T-cell (primary cell): ENCODE measurements around the gene ENO4. TPM values are rescaled to one million over a fixed set of nuclear protein-coding genes. Genes with fewer than 3 reads are reported as not detected.

Experiments
- ATAC-seq, 4 experiments: fragments of 200-7000 bp in 3 of 4; fragments of 150-1000 bp in 1 of 4; cut with Tn5 transposase; replicated peaks in 1 of 4; 1 replicate in 3 of 4; 2 replicates in 1 of 4; pipeline ENCODE4 v1.10.0; 2021; ENCODE audit warnings: moderate library complexity in 3 of 4, mild to moderate bottlenecking in 2 of 4, moderate number of reproducible peaks in 1 of 4
- CTCF ChIA-PET, 2 donors: fragments of 300-600 bp; sonication (Branson Sonifier 250); formaldehyde crosslinking; loops; one replicate each; lab custom pipeline; 2022; ENCODE audit warnings: antibody characterized with exemption in 2 of 2; lab: Charles Lee
- POLR2A ChIA-PET, 2 donors: fragments of 300-600 bp; sonication (Branson Sonifier 250); formaldehyde crosslinking; loops; one replicate each; lab custom pipeline; 2022; ENCODE audit warnings: antibody characterized with exemption in 2 of 2; lab: Charles Lee
- DNase-seq, 35 experiments: peaks; one replicate each; pipeline versions ENCODE4 v3.0.0 to v3.0.0-alpha.2; 2013 to 2023
- H3K27ac ChIP-seq: one replicate; pipeline ENCODE4 v1.5.1; 2013; ENCODE audit warnings: low read length
- H3K27me3 ChIP-seq, 2 experiments: replicated peaks in 1 of 2; 1 replicate in 1 of 2; 2 replicates in 1 of 2; pipeline versions ENCODE4 v1.6.1 to v1.7.0; 2013; ENCODE audit warnings: low read length in 1 of 2, mixed read lengths in 1 of 2; ENCODE audit not compliant: control insufficient read depth in 2 of 2, insufficient read depth in 2 of 2; ENCODE audit errors: extremely low read depth in 1 of 2
- H3K36me3 ChIP-seq, 2 donors: 1 replicate in 1 of 2; 2 replicates in 1 of 2; pipeline versions ENCODE4 v1.6.1 to v1.7.0; 2013; ENCODE audit warnings: low read length in 1 of 2; ENCODE audit not compliant: control insufficient read depth in 2 of 2, insufficient read depth in 1 of 2; ENCODE audit errors: extremely low read depth in 1 of 2
- H3K4me1 ChIP-seq, 2 experiments: 1 replicate in 1 of 2; 2 replicates in 1 of 2; pipeline versions ENCODE4 v1.6.1 to v1.7.0; 2013; ENCODE audit warnings: low read length in 2 of 2, mixed read lengths in 1 of 2; ENCODE audit not compliant: insufficient read depth in 2 of 2, control insufficient read depth in 1 of 2; ENCODE audit errors: extremely low read depth in 1 of 2
- H3K4me3 ChIP-seq, 2 donors: 1 replicate in 1 of 2; 2 replicates in 1 of 2; pipeline versions ENCODE4 v1.5.1 to v1.7.0; 2013; ENCODE audit warnings: mild to moderate bottlenecking in 2 of 2, low read length in 1 of 2, moderate library complexity in 1 of 2; ENCODE audit not compliant: control insufficient read depth in 1 of 2; ENCODE audit errors: extremely low read depth in 1 of 2
- H3K9me3 ChIP-seq: 2 replicates; pipeline ENCODE4 v1.7.0; 2013
- H3K27ac Mint-ChIP-seq, 2 donors: one replicate each; pipeline ENCODE4 v1.8.0; 2020 to 2021; ENCODE audit warnings: mild to moderate bottlenecking in 2 of 2, mixed read lengths in 2 of 2
- H3K27me3 Mint-ChIP-seq, 2 donors: one replicate each; pipeline ENCODE4 v1.8.0; 2021 to 2022; ENCODE audit warnings: mixed read lengths in 2 of 2
- H3K36me3 Mint-ChIP-seq: one replicate; pipeline ENCODE4 v1.8.0; 2021; ENCODE audit warnings: mixed read lengths
- H3K4me1 Mint-ChIP-seq, 3 donors: one replicate each; pipeline ENCODE4 v1.8.0; 2020 to 2022; ENCODE audit warnings: mixed read lengths in 3 of 3, mild to moderate bottlenecking in 1 of 3
- H3K4me3 Mint-ChIP-seq, 3 donors: one replicate each; pipeline ENCODE4 v1.8.0; 2020 to 2022; ENCODE audit warnings: mild to moderate bottlenecking in 3 of 3, mixed read lengths in 3 of 3, moderate library complexity in 3 of 3
- H3K9me3 Mint-ChIP-seq, 3 donors: one replicate each; pipeline ENCODE4 v1.8.0; 2020 to 2022; ENCODE audit warnings: mixed read lengths in 3 of 3
- whole genome bisulfite sequencing: methylation state at CpG from one replicate; pipeline ENCODE4 v1.1.5; 2013; ENCODE audit warnings: missing lambda C conversion rate; ENCODE audit not compliant: insufficient coverage; 5-methylcytosine and 5-hydroxymethylcytosine counted together
- total RNA-seq, 35 experiments: library from RNA in 6 of 35; stranded (reverse) in 6 of 35; fragments of 120-200 nt in 1 of 35; gene quantifications; one replicate each; pipeline versions ENCODE4 v1.2.1 to v1.2.4 and lab custom pipeline; 2013 to 2026

Gene ENO4
- total RNA-seq, 5 donors from 2014 or later (not counting 1 experiment from before 2014, with no cell fraction given), result not detected

DNA sequence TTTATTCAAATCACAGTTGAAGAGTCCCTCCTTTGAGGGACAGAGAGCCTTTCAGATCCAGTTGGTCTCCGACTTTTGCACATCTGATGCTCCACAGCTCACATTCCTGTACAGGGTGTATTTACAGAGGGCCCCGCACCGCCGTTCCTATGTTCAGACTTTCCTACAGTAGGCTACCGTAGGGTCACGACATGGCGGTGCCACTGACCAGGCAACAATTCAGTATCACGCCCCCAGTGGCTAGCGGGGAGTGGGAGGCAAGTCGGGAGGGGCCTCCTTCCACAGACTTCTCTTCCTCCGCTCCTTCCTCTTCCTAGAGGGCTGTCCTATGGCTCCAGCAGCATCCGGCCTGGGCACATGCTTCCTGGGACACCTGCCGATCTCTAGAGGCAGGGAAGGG is 40.6 kb upstream of the ENO4 start:
- Mint-ChIP-seq H3K9me3 (no peaks in the 10 kb centered on the region), H3K36me3 (no peaks in the 10 kb centered on the region), H3K27ac (no peak overlapping the region), H3K4me1 (no peaks in the 10 kb centered on the region), H3K27me3 (peaks cover 9 to 10% of the 10 kb centered on the region in 2 donors), H3K4me3 (no peak overlapping the region)
- H3K4me3 ChIP-seq, result no peak overlapping the region
- WGBS, result 85% methylated on average over 6 of the region's 13 CpGs
- ATAC-seq, result no peak
- peaks cover 3 to 14% of the 10 kb centered on the region in 2 experiments for H3K27me3 ChIP-seq
- no peaks in the 10 kb centered on the region for H3K4me1 ChIP-seq
- ChIA-PET POLR2A (no interaction called here), CTCF (no interaction called here)
- no peaks in the 10 kb centered on the region for H3K9me3 ChIP-seq
- H3K27ac ChIP-seq, result no peak overlapping the region
- H3K36me3 ChIP-seq, result no peaks in the 10 kb centered on the region
- DNase-seq, result no peak

DNA sequence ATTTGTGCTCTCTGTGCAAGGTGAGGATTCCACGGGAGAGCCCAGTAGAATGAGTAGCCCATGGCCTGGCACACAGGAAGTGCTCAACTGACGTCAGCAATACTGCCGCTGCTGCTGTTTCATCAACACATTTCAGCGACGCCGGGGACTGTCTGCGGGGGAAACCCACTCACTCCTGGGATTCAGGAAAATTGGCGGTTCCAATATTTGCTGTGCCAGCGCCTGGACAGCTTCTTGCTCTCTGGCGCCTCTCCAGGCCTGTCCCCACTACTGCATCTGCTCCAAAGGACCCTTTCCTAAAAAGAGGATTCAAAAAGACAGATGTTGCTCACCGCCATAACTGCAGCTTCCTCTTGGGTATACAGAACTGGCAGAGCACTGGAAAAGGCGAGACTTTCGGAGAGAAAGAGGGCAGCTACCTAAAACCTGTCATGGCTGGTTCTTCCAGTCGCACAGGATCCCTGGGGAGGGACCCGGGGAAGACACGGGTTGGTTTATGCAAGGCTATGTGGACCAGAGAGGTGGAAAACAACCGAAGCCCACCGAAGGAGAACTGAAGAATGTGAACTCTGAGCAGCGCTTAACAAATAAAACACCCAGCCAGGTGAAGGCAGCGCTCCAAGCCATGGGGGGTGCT is 39.7 kb upstream of the ENO4 start:
- WGBS, result 70% methylated on average over 20 of the region's 20 CpGs
- CTCF ChIA-PET, result no interaction called here
- Mint-ChIP-seq H3K36me3 (no peaks in the 10 kb centered on the region), H3K4me3 (no peak overlapping the region), H3K4me1 (no peaks in the 10 kb centered on the region), H3K27ac (no peak overlapping the region), H3K9me3 (no peaks in the 10 kb centered on the region), H3K27me3 (peaks cover 8 to 10% of the 10 kb centered on the region in 2 donors)
- H3K9me3 ChIP-seq, result no peaks in the 10 kb centered on the region
- H3K27me3 ChIP-seq, result peaks cover 3 to 14% of the 10 kb centered on the region in 2 experiments
- H3K27ac ChIP-seq, result no peak overlapping the region
- H3K4me1 ChIP-seq, result no peaks in the 10 kb centered on the region
- POLR2A ChIA-PET, result no interaction called here
- DNase-seq (no peak), ATAC-seq (no peak)
- no peak overlapping the region for H3K4me3 ChIP-seq
- H3K36me3 ChIP-seq, result no peaks in the 10 kb centered on the region

DNA sequence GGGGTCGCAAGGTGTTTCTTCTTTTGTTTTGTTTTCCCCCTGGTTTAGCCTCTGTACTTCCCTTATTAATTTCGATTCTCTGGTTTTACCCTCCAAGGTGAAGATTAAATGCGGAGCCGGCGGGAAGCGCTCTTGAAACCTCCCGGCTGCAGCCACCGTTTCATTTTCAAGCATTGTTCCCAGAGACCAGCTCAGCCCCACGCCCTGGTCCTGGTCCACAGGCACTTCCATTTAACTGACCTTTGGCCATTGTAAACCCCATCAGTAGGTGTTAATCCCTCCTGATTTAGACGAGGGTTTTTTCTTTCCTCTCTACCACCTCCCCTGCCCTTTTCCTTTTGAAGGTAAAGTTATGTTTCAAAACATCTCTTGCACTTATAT is 39.2 kb upstream of the ENO4 start:
- ATAC-seq (no peak), DNase-seq (no peak)
- CTCF ChIA-PET, result no interaction called here
- Mint-ChIP-seq H3K27me3 (peaks cover 12 to 13% of the 10 kb centered on the region in 2 donors), H3K4me1 (no peaks in the 10 kb centered on the region), H3K4me3 (no peak overlapping the region), H3K9me3 (no peaks in the 10 kb centered on the region), H3K27ac (no peak overlapping the region), H3K36me3 (no peaks in the 10 kb centered on the region)
- Histone ChIP-seq H3K4me3 (no peak overlapping the region), H3K27ac (no peak overlapping the region), H3K9me3 (no peaks in the 10 kb centered on the region), H3K36me3 (no peaks in the 10 kb centered on the region), H3K4me1 (no peaks in the 10 kb centered on the region), H3K27me3 (peaks cover 3 to 14% of the 10 kb centered on the region in 2 experiments)
- WGBS, result 82% methylated on average over 7 of the region's 10 CpGs
- POLR2A ChIA-PET, result no interaction called here

DNA sequence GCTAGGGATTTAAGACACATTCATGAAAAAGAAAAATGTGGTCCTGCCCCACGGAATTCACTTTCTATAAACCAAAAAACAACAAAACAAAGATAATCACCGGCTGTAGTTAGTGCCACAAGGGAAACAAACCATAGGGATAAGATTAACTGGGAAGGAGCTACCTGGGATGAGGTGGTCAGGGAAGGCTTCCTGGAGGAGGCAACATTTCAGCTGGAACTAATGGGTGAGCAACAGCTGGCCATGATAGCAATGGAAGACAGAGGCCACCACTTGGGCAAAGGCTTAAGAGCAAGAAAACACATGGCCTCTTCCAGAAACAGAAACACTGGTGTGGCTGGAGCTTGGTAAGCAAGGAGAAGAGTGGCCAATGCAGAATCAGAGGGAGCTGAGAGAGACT is 38.4 kb upstream of the ENO4 start:
- Histone ChIP-seq H3K4me1 (no peaks in the 10 kb centered on the region), H3K27me3 (peaks cover 3 to 17% of the 10 kb centered on the region in 2 experiments), H3K9me3 (no peaks in the 10 kb centered on the region), H3K4me3 (no peak overlapping the region), H3K27ac (no peak overlapping the region), H3K36me3 (no peaks in the 10 kb centered on the region)
- Mint-ChIP-seq H3K9me3 (no peaks in the 10 kb centered on the region), H3K27me3 (peaks cover 12 to 13% of the 10 kb centered on the region in 2 donors), H3K4me3 (no peak overlapping the region), H3K4me1 (no peaks in the 10 kb centered on the region), H3K27ac (no peak overlapping the region), H3K36me3 (no peaks in the 10 kb centered on the region)
- DNase-seq (no peak), ATAC-seq (no peak)
- ChIA-PET POLR2A (interaction anchor here in 1 of 2 donors (0.7 kb wide), 1 partner anchor 65 kb away, joined by 7 read pairs; no protein-coding TSS in a partner anchor), CTCF (no interaction called here)
- WGBS, result no CpG with 5 or more reads among the region's 2 CpGs

DNA sequence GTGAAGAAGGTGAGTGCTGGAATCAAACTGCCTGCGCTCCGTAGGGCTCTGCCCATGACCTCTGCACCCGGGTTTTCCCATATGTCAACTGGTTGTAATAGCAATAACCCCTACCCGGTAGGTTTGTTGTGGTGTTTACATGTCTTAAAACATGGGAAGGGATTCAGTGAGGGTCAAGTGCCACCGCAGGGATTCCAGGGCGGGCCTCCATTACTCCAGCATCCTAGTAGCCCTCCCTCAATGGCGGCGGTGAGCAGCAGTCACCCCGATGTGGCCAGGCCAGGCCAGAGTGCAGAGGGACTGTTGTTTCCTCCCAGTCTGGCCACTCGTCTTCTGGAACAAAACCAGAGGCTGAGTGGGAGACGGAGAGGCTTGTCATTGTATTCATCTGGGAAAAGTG is 37.6 kb upstream of the ENO4 start:
- Mint-ChIP-seq H3K27me3 (peaks cover 12 to 13% of the 10 kb centered on the region in 2 donors), H3K4me1 (no peaks in the 10 kb centered on the region), H3K9me3 (no peaks in the 10 kb centered on the region), H3K27ac (no peak overlapping the region), H3K4me3 (no peak overlapping the region), H3K36me3 (no peaks in the 10 kb centered on the region)
- Histone ChIP-seq H3K27ac (no peak overlapping the region), H3K36me3 (no peaks in the 10 kb centered on the region), H3K4me1 (no peaks in the 10 kb centered on the region), H3K9me3 (no peaks in the 10 kb centered on the region), H3K27me3 (peaks cover 3 to 17% of the 10 kb centered on the region in 2 experiments), H3K4me3 (no peak overlapping the region)
- DNase-seq, result no peak
- ChIA-PET POLR2A (no interaction called here), CTCF (no interaction called here)
- WGBS, result 70% methylated on average over 4 of the region's 11 CpGs
- no peak for ATAC-seq

DNA sequence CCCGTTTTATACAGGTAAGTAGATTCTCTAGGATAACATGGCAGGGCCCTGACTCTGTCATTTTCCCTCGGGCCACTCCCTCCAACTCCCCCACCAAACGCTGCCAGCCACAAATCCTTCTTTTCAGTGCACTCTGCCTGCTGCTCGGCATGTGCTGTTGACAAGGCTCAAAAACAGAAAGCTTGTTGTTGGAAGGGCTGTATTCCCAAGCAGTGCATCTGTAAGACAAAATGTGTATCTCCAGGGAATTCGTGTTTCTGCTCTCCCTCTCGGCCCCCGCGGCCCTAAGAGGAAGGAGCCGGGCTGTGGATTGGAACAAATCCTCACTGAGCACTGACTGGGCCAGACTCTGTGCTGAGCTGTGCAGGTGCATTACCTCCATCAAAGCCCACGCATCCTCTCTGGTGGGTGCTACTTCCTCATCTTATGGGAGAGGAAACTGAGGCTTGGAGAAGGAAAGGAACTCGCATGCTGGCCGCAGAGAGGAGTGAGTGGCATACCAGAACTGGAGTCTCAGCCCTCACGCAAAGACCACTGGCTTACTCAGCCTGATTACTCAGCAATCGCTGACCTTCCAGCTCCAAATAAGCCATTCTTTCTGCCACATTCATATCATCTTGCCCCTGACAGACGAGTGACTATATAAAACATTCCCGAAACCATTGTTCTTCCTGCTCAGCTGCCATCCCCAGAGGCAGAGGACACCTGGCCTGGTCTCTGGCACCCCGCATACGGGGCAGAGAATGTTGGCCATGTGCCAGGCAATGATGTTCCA is 33.5 kb upstream of the ENO4 start:
- peaks cover 18 to 30% of the 10 kb centered on the region in 2 donors for H3K27me3 Mint-ChIP-seq
- H3K36me3 Mint-ChIP-seq, result no peaks in the 10 kb centered on the region
- WGBS, result 78% methylated on average over 10 of the region's 18 CpGs
- no peaks in the 10 kb centered on the region for H3K4me1 Mint-ChIP-seq
- H3K36me3 ChIP-seq, result no peaks in the 10 kb centered on the region
- ATAC-seq (no peak), DNase-seq (no peak)
- no peak overlapping the region for H3K27ac Mint-ChIP-seq
- ChIA-PET CTCF (no interaction called here), POLR2A (no interaction called here)
- H3K27ac ChIP-seq, result no peak overlapping the region
- no peaks in the 10 kb centered on the region for H3K9me3 Mint-ChIP-seq
- no peaks in the 10 kb centered on the region for H3K9me3 ChIP-seq
- H3K4me3 Mint-ChIP-seq, result no peak overlapping the region
- H3K4me3 ChIP-seq, result no peak overlapping the region
- peaks cover 5 to 23% of the 10 kb centered on the region in 2 experiments for H3K27me3 ChIP-seq
- no peaks in the 10 kb centered on the region for H3K4me1 ChIP-seq
